Tibial nerve (tissue), 4 donors: ENCODE measurements around the gene FAM83D. TPM values are rescaled to one million over a fixed set of nuclear protein-coding genes. Genes with fewer than 3 reads are reported as not detected.

Source experiments
- DNase-seq, 2 donors: peaks; one replicate each; pipeline ENCODE4 v3.0.0-alpha.2; 2019; ENCODE audit warnings: low spot score in 2 of 2
- H3K27ac ChIP-seq, 4 donors: fragments of 200-600 bp; sonication (generic) in 3 of 4; one replicate each; pipeline ENCODE4 v1.5.1; 2017 to 2019; ENCODE audit warnings: mild to moderate bottlenecking in 1 of 4
- H3K27me3 ChIP-seq, 2 donors: fragments of 200-600 bp; sonication (generic) in 1 of 2; one replicate each; pipeline versions ENCODE4 v1.5.1 to v1.6.0; 2017 to 2019
- H3K36me3 ChIP-seq, 3 donors: fragments of 200-600 bp; sonication (generic); one replicate each; pipeline ENCODE4 v1.5.1; 2018 to 2019
- H3K4me1 ChIP-seq, 4 donors: fragments of 200-600 bp; sonication (generic) in 3 of 4; one replicate each; pipeline ENCODE4 v1.5.1; 2017 to 2019
- H3K4me3 ChIP-seq, 4 donors: fragments of 200-600 bp; sonication (generic) in 3 of 4; one replicate each; pipeline ENCODE4 v1.5.1; 2017 to 2019; ENCODE audit warnings: mild to moderate bottlenecking in 1 of 4, moderate library complexity in 1 of 4
- H3K9me3 ChIP-seq, 4 donors: fragments of 200-600 bp; sonication (generic) in 3 of 4; one replicate each; pipeline ENCODE4 v1.5.1; 2017 to 2019
- EP300 ChIP-seq, 2 donors: sonication (generic); formaldehyde crosslinking; IDR thresholded peaks; one replicate each; pipeline ENCODE4 v1.6.1; 2017; ENCODE audit warnings: antibody characterized with exemption in 2 of 2, mild to moderate bottlenecking in 1 of 2
- POLR2A ChIP-seq, 2 donors: fragments of 450-650 bp; IDR thresholded peaks; one replicate each; pipeline ENCODE4 v1.6.1; 2017; ENCODE audit warnings: antibody characterized with exemption in 2 of 2, mild to moderate bottlenecking in 2 of 2, moderate library complexity in 2 of 2
- WGBS, 2 donors: methylation state at CpG; one replicate each; pipeline ENCODE4 v1.1.5; 2018; 5-methylcytosine and 5-hydroxymethylcytosine counted together
- total RNA-seq, 4 donors: library from RNA; depleted of rRNA; stranded (reverse); fragments of >200 nt; gene quantifications; one replicate each; pipeline ENCODE4 v1.1.0, GENCODE V29; 2016
- TF ChIP-seq, protein P1 (sequence below), 5 experiments: fragments of 200-600 bp in 3 of 5; fragments of 450-650 bp in 2 of 5; sonication (generic) in 3 of 5; IDR thresholded peaks; one replicate each; pipeline ENCODE4 v1.5.1; 2016 to 2019; ENCODE audit warnings: antibody characterized with exemption in 5 of 5, mild to moderate bottlenecking in 3 of 5, moderate library complexity in 2 of 5

FAM83D gene
- total RNA-seq, 4 donors from 2014 or later: 0.42 to 0.90 TPM; not detected in 2

DNA sequence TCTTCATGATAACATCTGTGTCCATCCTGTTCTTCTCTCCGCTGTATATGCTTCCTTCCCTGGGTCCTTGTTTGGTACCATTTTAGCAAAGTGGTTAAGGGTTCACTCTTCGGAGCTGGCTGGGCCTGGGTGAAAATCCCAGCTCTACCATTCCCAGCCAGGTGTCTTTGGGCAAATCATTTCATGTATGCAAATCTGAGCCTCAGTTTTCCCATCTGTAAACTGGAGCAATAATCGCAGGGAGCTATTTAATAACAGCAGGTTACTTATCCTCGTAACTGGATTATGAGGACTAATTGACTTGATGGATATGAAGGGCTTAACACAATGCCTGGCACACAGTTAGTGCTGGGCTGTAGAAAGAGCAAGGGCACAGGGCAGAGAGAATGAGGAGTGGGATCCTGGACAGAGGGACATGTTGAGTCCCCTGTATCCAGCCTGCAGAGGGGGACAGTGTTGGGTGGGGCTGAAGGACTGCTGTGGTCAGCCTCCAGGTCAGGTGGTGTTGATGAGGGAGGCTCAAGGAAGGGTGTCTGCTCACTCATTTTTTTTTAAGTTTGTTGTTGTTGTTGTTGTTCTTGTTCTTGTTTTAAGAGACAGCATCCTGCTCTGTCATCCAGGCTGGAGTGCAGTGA, 44.3 kb upstream of the FAM83D start:
- H3K4me3 ChIP-seq: no peak overlapping the region
- TF ChIP-seq EP300 (IDR thresholded peaks at IDR 0.05) (no peak), POLR2A (IDR thresholded peaks at IDR 0.05) (no peak)
- TF ChIP-seq, protein P1, sequence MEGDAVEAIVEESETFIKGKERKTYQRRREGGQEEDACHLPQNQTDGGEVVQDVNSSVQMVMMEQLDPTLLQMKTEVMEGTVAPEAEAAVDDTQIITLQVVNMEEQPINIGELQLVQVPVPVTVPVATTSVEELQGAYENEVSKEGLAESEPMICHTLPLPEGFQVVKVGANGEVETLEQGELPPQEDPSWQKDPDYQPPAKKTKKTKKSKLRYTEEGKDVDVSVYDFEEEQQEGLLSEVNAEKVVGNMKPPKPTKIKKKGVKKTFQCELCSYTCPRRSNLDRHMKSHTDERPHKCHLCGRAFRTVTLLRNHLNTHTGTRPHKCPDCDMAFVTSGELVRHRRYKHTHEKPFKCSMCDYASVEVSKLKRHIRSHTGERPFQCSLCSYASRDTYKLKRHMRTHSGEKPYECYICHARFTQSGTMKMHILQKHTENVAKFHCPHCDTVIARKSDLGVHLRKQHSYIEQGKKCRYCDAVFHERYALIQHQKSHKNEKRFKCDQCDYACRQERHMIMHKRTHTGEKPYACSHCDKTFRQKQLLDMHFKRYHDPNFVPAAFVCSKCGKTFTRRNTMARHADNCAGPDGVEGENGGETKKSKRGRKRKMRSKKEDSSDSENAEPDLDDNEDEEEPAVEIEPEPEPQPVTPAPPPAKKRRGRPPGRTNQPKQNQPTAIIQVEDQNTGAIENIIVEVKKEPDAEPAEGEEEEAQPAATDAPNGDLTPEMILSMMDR (IDR thresholded peaks at IDR 0.05): no peak
- no peak for DNase-seq
- H3K4me1 ChIP-seq: peaks cover 0 to 5% (median 0%) of the 10 kb centered on the region in 4 donors
- no peaks in the 10 kb centered on the region for H3K36me3 ChIP-seq
- H3K9me3 ChIP-seq: peaks cover 0 to 2% (median 0%) of the 10 kb centered on the region in 4 donors
- no peak overlapping the region for H3K27ac ChIP-seq
- no peaks in the 10 kb centered on the region for H3K27me3 ChIP-seq
- WGBS, 2 donors: 94 to 95% methylated on average over 4 of the region's 4 CpGs

DNA sequence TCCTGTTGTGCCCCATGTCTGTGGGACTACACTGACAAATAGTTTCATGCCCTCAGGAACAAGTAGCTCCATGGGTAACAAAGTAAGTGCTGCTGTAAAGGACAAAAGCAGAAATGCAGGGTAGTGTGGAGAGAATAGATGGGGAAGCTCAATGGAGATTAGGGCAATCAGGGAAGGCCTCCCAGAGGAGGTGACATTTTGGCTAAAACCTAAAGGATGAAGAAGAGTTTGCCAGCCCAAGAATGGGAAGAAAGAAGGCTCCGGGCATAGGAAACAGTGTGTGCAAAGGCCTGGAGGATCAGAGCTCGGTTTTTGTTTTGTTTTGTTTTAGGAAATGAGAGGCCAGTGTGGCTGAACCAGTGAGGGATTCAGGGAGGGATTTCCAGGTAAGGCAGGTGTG, 43.6 kb upstream of the FAM83D start:
- Histone ChIP-seq H3K27me3 (no peaks in the 10 kb centered on the region), H3K4me1 (peaks cover 0 to 5% (median 0%) of the 10 kb centered on the region in 4 donors), H3K4me3 (no peak overlapping the region), H3K27ac (no peak overlapping the region), H3K36me3 (no peaks in the 10 kb centered on the region), H3K9me3 (no peaks in the 10 kb centered on the region)
- no peak for TF ChIP-seq POLR2A (IDR thresholded peaks at IDR 0.05)
- TF ChIP-seq, protein P1 (IDR thresholded peaks at IDR 0.05): no peak
- TF ChIP-seq EP300 (IDR thresholded peaks at IDR 0.05): no peak
- 82 to 83% methylated on average over 2 of the region's 2 CpGs for WGBS, 2 donors
- no peak for DNase-seq

GRCh38 chr20:38883081-38883980, 42.9 kb upstream of the FAM83D start:
- no peak overlapping the region for H3K4me3 ChIP-seq
- H3K9me3 ChIP-seq: no peaks in the 10 kb centered on the region
- no peaks in the 10 kb centered on the region for H3K27me3 ChIP-seq
- peaks cover 0 to 5% (median 0%) of the 10 kb centered on the region in 4 donors for H3K4me1 ChIP-seq
- no peaks in the 10 kb centered on the region for H3K36me3 ChIP-seq
- H3K27ac ChIP-seq: no peak overlapping the region
- DNase-seq: no peak
- TF ChIP-seq, protein P1 (IDR thresholded peaks at IDR 0.05): no peak
- TF ChIP-seq POLR2A (IDR thresholded peaks at IDR 0.05): no peak
- no peak for TF ChIP-seq EP300 (IDR thresholded peaks at IDR 0.05)
- 45 to 60% methylated on average over 12 to 14 of the region's 20 CpGs for WGBS, 2 donors

DNA sequence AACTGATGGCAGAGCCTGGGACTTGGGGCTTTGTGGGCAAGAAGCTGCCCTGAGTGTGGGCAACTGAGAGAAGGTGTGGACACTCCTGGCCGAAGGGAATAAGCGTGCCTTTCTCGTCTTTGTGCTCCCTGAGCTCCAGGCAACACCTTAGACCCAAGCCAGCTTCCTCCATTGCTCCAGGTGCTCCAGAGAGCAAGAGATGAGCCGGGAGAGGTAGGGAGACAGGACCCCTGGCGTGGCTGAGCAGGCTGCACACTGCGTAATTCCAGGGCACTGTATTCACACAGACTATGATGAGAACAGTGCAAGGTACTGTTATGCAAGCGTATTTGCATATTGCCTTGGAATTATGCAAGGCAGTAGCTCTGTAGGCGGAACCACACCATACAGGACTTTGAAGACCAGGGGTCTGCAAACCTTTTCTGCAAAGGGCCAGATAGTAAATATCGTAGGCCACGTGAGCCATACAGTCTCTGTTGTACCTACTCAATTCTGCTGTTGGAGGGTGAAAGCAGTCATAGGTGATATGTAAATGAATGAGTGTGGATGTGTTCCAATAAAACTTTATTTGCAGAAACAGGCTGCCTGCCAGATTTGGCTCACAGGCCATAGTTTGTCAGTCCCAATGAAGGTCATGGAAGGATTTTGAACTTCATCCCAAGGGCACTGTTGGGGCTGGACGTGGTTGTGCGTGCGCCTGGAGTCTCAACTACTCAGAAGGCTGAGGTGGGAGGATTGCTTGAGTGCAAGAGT, 42.1 kb upstream of the FAM83D start:
- TF ChIP-seq POLR2A (IDR thresholded peaks at IDR 0.05) (no peak), EP300 (IDR thresholded peaks at IDR 0.05) (no peak)
- TF ChIP-seq, protein P1 (IDR thresholded peaks at IDR 0.05): no peak
- no peak for DNase-seq
- 83 to 88% methylated on average over 13 of the region's 13 CpGs for WGBS, 2 donors
- no peaks in the 10 kb centered on the region for H3K9me3 ChIP-seq
- H3K4me3 ChIP-seq: no peak overlapping the region
- no peak overlapping the region for H3K27ac ChIP-seq
- H3K27me3 ChIP-seq: no peaks in the 10 kb centered on the region
- H3K4me1 ChIP-seq: peaks cover 0 to 5% (median 0%) of the 10 kb centered on the region in 4 donors
- H3K36me3 ChIP-seq: no peaks in the 10 kb centered on the region
